ENCODE measurements around the gene FMO5. TPM values are rescaled to one million over a fixed set of nuclear protein-coding genes. Genes with fewer than 3 reads are reported as not detected.
A peak's percentile ranks its signal among the peaks of the same experiment; 100 is the strongest.

Gene FMO5
- total and polyA plus RNA-seq, 2 experiments from 2014 or later = 0.73 to 0.84 TPM

DNA sequence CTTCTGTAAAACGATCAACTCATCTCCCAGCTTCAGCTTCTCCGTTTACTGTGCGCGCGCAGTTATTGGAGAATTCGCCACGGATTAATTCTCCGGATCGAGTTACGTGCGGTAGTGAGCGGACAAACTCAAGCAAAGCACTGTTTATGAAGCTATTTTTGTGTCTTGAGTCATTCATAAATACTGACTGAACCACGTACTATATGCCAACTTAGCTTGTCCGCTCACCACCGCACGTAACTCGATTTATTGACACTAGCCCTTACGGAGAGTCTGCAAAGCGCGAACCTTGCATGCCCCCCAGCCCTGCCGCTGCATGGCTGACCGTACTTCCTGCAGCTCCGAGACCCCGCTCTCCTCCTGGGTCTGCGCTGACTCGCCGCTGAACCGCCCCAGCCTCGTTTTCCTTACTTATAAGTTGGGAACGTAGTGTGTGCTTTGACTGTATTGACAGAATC, 18.1 kb upstream of the FMO5 start:
- Histone ChIP-seq H3K4me2 (peak overlapping the region; percentile 78), H3K9me2 (ENCODE audit: insufficient read depth) (0 out of 2 replicates have a peak, but pooled peaks cover 4% of the 10 kb centered on the region), H3K4me1 (ENCODE audit: insufficient read depth) (peaks cover 54% of the 10 kb centered on the region), H3K36me3 (ENCODE audit: insufficient read depth) (no peaks in the 10 kb centered on the region), H2AFZ (peak overlapping the region; percentile 61; the same call in 1 of the 2 replicates), H3K79me2 (replicated peaks; ENCODE audit: insufficient read depth) (peaks cover 49% of the 10 kb centered on the region), H3F3A (replicated peaks; ENCODE audit: low read depth) (no peaks in the 10 kb centered on the region), H3K27me3 (ENCODE audit: insufficient read depth) (no peaks in the 10 kb centered on the region; the same call in 1 of the 2 replicates), H3K27ac (ENCODE audit: low read depth) (no peak overlapping the region), H3K4me3 (peak overlapping the region; percentile 84), H4K20me1 (replicated peaks; ENCODE audit: insufficient read depth) (peaks cover 16% of the 10 kb centered on the region; the same call in 1 of the 2 replicates)
- Mint-ChIP-seq H3K9me3 (peaks cover under 1% of the 10 kb centered on the region; the same call in 1 of the 3 replicates), H3K4me1 (peaks cover 53% of the 10 kb centered on the region), H3K27ac (no peak overlapping the region), H3K4me3 (peak overlapping the region; percentile 91), H3K36me3 (ENCODE audit: low read depth) (no peaks in the 10 kb centered on the region), H3K27me3 (ENCODE audit: insufficient read depth, low read depth, poor library complexity) (peaks cover 11% of the 10 kb centered on the region)
- ATAC-seq = peak; percentile 46
- peak; percentile 68 for DNase-seq (ENCODE audit: low spot score)
- TF ChIP-seq ZNF114 (CRISPR knock-in tag; IDR thresholded peaks at IDR 0.05) (no peak), POLR2AphosphoS5 (IDR thresholded peaks at IDR 0.05; ENCODE audit: low read depth) (no peak), EZH2 (IDR thresholded peaks at IDR 0.05; ENCODE audit: low read depth, unreplicated experiment) (no peak), STAT1 (IDR thresholded peaks at IDR 0.05; ENCODE audit: unreplicated experiment) (no peak), JUNB (IDR thresholded peaks at IDR 0.05; ENCODE audit: unreplicated experiment) (no peak), CTCF (conservative IDR thresholded peaks at IDR 0.05; ENCODE audit: low read depth in 2 of 2) (no peak), CREB1 (CRISPR knock-in tag; IDR thresholded peaks at IDR 0.05; ENCODE audit: low read depth) (no peak), ZNF331 (CRISPR knock-in tag; IDR thresholded peaks at IDR 0.05; ENCODE audit: low read depth) (no peak), ZNF462 (CRISPR knock-in tag; IDR thresholded peaks at IDR 0.05) (no peak), NANOG (IDR thresholded peaks at IDR 0.05; ENCODE audit: borderline replicate concordance) (no peak), EZH2phosphoT487 (IDR thresholded peaks at IDR 0.05; ENCODE audit: unreplicated experiment) (no peak)
- TF ChIP-seq, protein P1, sequence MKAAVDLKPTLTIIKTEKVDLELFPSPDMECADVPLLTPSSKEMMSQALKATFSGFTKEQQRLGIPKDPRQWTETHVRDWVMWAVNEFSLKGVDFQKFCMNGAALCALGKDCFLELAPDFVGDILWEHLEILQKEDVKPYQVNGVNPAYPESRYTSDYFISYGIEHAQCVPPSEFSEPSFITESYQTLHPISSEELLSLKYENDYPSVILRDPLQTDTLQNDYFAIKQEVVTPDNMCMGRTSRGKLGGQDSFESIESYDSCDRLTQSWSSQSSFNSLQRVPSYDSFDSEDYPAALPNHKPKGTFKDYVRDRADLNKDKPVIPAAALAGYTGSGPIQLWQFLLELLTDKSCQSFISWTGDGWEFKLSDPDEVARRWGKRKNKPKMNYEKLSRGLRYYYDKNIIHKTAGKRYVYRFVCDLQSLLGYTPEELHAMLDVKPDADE (IDR thresholded peaks at IDR 0.05) = no peak
- TF ChIP-seq, protein P2, sequence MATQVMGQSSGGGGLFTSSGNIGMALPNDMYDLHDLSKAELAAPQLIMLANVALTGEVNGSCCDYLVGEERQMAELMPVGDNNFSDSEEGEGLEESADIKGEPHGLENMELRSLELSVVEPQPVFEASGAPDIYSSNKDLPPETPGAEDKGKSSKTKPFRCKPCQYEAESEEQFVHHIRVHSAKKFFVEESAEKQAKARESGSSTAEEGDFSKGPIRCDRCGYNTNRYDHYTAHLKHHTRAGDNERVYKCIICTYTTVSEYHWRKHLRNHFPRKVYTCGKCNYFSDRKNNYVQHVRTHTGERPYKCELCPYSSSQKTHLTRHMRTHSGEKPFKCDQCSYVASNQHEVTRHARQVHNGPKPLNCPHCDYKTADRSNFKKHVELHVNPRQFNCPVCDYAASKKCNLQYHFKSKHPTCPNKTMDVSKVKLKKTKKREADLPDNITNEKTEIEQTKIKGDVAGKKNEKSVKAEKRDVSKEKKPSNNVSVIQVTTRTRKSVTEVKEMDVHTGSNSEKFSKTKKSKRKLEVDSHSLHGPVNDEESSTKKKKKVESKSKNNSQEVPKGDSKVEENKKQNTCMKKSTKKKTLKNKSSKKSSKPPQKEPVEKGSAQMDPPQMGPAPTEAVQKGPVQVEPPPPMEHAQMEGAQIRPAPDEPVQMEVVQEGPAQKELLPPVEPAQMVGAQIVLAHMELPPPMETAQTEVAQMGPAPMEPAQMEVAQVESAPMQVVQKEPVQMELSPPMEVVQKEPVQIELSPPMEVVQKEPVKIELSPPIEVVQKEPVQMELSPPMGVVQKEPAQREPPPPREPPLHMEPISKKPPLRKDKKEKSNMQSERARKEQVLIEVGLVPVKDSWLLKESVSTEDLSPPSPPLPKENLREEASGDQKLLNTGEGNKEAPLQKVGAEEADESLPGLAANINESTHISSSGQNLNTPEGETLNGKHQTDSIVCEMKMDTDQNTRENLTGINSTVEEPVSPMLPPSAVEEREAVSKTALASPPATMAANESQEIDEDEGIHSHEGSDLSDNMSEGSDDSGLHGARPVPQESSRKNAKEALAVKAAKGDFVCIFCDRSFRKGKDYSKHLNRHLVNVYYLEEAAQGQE (IDR thresholded peaks at IDR 0.05; ENCODE audit: unreplicated experiment) = no peak

Data from GM23338 (cell line).